Raji (cell line): ENCODE data around the gene GJB1.

Source experiments
- POLR2A ChIP-seq: IDR thresholded peaks from 2 replicates; pipeline ENCODE4 v1.6.1; 2011; ENCODE audit warnings: low read depth, low read length, control low read depth; ENCODE audit not compliant: insufficient read depth

GJB1 gene

DNA sequence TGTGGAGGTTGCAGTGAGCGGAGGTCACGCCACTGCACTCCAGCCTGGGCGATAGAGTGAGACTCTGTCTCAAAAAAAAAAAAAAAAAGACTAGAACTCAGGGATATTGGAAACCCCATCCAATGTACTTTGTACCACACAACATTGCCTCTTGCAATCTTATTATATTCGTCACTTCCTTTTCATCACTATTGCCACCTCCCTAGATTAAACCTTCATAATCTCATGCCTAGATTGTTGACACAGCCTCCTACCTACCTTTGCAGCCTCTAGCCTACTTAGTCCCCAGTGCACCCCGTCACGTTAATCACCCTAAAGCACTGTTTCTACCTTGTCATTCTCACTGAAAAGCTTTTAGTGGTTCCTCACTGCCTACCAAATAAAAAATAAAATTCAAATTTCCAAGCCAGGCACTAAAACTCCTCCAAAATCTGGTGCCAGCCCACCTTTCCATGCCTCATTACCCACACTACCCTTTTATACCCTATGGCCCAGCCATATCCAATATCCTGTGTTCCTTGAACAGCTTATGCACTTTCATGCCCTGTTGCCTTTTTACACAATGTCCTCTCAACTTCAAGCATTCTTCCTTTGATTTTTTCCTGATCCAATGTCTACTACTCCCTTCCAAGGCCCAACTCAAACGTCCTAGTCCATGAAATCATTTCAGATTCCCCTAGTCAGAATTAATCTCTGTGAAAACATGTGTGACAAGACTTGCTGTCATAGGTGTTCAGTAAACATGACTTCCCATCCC, 23.6 kb upstream of the GJB1 start:
- TF ChIP-seq POLR2A, result no peak

DNA sequence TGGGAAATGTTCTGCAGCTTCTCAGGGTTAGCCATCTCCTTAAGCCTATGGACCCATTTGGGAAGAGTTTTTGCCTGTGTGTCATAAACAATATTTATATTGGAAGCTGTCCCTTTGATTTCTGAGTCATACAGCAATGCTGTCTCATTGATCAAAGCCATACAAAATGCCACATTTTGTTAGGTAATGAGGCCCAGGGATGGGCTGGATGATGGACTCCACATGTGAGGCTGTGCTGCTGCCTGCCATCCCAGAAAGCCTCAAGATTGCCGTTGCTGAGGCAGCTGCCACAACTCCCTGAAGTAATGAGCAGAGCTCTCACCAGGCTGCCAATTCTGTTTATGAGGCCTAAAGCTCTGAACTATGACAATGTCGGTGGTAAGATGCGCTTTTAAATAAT, 12.2 kb upstream of the GJB1 start:
- no peak for TF ChIP-seq POLR2A

DNA sequence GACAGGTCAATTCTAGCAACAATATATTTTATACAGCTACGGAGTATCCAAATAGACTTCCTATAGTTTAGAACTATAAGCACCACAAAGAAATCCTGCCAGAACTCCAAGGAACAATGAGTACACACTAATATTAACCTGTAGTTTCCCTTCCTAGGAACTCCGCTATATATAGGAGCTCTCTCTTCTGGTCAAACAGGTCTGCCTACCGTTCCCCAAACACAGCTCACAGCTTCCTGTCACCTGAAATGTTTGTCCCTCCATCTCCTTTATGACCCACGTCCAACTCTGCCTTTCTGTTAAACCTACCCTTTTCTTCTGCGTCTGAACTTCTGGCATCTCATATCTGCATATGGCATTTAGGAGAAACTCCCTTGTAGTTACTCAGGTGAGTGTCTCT, 10.5 kb upstream of the GJB1 start:
- TF ChIP-seq POLR2A, result no peak

DNA sequence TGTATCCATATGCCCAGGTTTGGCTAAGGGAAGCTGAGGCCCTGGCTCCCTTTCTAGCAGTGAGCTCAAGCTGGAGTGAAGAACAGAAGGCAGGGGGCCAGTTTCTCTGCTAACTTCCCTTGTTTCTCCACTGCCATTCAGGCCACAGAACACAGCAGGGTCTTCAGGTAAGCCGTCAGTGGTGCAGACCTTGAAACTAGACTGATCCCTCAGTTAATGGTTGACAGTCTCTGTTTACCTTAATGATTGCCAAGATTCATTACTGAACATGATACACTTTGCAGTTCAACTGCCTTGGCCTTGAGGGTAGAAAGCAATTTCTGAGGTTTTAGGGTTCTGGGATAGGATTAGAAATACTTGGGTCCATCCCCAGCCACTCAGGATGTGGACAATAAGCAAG, 8.9 kb upstream of the GJB1 start:
- no peak for TF ChIP-seq POLR2A

DNA sequence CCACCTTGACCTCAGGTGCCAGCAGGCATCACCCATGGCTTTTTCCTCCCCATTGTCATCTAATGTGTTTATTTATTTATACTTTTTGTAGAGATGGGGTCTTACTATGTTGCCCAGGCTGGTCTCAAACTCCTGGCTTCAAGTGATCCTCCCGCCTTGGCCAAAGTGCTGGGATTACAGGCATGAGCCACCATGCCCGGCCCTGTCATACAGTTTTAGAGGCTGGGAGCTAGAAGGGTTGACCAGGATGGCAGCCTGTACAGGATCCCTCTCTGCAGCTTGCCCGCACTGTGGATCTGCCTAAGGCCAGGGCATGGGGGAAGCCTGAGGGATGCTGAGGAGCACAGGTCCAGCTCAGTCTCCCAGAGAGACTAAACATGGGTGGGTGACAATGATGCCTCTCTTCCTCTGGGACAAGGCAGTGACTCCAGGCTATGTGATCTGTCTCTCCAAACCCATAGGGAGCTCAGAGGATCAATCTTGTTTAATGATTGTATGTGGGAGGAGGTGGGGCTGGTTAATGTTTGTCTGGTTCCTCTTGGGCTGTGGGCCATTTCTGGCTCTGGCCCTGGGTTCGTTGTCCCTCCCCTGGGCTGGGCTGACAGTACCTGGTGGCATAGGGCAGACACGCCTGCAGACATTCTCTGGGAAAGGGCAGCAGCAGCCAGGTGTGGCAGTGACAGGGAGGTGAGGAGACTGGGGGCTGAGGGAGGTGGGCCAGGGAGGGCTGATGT, 8.3 kb upstream of the GJB1 start:
- no peak for TF ChIP-seq POLR2A

DNA sequence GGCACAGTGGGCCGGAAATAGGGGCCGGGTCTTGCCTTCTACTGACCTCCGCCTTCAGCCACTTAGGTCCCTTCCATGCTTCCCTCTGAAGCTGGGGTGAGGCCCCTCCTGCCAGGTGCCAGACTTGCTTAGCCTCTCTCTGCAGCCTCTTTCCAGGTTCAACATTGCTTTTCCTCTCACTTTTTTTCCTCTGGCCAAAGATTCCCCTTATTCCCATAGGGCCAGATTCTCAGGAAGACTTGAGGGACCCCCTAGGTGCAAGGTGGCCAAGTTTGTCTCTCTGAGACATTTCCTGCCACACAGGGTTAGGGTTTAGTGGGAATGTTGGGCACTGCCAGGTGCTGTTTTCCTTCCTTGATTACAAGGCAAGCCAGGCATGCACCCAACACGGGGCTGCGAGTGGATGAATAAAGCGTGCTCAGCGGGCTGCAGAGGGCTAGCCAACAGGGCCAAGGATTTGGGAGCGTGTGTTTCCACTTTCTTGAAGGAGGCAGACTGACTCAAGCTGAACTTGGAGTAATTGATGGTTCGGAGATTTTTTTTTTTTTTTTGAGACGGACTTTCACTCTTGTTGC, 7.6 kb upstream of the GJB1 start:
- no peak for TF ChIP-seq POLR2A

DNA sequence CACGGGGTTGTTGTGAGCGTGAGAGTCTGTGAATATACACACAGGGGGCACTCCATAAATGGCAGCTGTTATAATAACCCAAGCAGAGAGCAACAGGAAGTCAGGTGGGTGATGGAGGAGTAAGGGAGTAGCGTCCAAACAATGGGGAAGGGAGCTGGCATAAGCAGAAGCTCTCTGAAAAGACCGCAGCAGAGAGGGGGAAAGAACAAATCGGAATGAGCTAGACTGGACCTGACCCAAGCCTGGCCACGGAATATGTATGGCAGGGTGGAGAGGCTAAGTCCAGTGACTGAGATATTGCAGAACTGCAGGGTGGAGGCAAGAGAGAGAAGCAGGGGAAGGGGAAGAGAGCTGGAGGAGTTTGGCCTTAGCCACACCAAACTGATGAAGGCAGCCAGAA, 6.5 kb upstream of the GJB1 start:
- no peak for TF ChIP-seq POLR2A

DNA sequence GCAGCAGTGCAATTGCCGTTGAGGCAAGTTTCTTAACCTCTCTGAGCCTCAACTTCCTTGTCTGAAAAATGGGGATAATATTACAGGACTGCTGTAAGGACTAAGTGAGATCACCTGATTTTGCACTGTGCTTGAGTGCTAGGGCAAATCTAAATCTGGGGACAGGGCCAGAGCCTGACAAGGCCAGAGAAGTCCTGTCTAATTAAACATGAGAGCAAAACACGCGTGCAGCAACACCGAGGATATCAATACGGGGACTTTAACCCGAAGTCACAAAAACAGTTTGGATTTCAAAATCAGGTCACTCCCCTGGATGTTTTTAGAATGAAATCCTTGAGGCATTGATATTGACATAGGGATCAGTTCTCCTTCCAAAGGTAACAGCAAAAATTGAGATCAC, 5.7 kb upstream of the GJB1 start:
- TF ChIP-seq POLR2A, result no peak

DNA sequence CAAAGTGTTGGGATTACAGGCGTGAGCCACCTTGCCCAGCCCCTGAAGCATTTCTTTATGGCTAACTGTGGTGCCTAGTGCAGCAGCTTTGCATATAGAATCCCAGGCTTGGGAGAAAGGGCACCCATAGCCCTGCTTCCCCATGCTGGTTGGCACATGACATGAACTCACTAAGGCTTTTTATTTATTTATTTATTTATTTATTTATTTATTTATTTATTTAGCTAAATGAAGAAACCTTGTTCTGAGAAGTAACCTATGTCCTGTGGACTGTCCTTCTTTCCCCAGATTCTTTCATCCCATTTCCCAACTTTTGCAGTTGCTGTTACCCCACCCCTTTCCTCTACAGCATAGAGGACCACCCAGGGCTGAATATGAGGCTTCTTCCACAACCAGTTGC, 1.9 kb upstream of the GJB1 start:
- no peak for TF ChIP-seq POLR2A

DNA sequence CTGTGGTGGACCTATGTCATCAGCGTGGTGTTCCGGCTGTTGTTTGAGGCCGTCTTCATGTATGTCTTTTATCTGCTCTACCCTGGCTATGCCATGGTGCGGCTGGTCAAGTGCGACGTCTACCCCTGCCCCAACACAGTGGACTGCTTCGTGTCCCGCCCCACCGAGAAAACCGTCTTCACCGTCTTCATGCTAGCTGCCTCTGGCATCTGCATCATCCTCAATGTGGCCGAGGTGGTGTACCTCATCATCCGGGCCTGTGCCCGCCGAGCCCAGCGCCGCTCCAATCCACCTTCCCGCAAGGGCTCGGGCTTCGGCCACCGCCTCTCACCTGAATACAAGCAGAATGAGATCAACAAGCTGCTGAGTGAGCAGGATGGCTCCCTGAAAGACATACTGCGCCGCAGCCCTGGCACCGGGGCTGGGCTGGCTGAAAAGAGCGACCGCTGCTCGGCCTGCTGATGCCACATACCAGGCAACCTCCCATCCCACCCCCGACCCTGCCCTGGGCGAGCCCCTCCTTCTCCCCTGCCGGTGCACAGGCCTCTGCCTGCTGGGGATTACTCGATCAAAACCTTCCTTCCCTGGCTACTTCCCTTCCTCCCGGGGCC, 1.2 kb downstream of the GJB1 start:
- TF ChIP-seq POLR2A, result no peak

DNA sequence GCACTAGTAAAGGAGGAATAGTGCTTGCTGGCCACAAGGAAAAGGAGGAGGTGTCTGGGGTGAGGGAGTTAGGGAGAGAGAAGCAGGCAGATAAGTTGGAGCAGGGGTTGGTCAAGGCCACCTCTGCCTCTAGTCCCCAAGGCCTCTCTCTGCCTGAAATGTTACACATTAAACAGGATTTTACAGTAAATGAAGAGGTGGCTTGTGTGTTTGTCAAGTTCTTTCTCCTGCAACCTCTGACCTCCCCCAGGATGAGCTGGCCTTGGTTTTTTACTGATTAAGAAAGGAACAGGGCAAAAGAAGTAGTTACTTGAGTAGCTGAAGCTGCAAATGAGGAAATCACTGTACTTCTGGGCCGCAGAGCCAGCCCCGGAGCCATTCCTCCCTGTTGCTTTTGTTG, 2.0 kb downstream of the GJB1 start:
- no peak for TF ChIP-seq POLR2A

DNA sequence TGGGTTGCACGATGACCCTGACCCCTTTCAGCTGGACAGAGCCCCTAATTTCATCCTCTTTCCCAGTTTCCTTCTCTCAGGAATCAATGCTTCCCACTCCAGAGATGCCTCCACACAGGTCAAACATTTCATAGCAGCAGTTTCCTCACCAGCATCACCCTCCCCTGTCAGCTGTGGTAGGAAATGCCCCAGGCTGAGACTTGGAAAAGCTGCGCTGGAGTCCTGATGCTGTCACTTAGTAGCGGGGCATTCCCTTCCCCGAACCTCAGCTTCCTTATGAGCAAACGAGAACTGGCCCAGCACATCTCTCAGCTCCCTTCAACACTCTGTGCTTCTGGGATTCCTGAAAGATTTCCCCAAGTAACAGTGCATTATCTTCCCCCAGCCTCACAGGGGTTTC, 2.7 kb downstream of the GJB1 start:
- no peak for TF ChIP-seq POLR2A

DNA sequence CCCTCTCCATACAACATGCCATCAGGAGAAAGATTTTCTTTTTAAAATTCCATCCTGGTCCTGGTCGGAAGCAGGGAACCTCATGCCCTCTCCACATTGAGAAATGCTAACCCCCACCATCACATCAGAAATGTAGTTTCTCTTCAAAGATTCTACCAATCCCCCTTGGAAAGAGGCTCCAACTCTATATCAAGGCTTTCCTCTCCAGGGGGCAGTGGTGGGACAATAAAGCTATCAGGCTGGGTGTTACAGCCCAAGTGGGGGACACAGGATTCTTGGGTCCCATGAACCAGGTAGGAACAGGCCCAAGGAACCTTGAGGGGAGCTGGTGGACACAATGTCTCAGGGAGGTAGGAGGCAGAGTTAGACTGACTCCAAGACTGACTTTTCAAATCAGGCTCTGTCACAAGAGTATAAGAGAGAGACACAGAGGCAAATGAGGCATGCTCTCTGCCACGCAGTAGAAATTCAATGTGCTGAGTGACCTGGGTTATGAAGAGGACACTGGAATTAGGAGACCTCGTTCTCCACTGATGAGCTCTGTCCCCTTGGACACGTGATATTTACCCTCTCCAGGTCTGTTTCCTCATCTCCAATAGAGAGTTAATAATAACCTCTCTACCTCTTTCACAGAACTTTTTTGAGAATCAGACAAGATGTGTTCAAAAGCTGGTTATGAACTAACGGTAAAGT, 4.5 kb downstream of the GJB1 start:
- no peak for TF ChIP-seq POLR2A

DNA sequence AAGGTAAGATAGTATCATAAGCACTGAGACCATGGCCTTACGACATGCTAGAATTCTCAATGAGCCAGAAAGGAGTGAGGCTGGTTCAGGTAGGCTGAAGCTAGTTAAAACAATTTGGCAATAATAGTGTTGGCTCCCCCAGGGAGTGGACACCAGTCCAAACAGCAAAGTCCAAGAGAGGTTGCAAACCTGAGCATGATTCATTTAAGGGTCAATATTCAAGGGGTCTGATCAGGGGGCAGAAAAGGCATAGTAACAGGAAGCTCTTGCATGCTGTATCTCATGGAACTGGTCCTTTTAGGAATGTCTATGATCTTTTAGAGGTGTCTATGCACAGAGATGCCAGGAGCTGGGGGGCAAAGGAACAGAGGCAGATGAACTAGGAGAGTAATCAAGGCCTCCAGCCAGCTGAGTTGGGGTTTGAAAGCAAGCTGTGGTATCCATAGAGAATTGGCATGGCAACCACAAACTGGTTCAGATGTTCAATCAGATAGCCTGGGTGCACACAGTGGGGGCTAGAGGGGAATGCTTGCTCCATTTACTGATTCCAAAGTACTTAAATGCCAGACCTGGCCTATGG, 5.1 kb downstream of the GJB1 start:
- no peak for TF ChIP-seq POLR2A

DNA sequence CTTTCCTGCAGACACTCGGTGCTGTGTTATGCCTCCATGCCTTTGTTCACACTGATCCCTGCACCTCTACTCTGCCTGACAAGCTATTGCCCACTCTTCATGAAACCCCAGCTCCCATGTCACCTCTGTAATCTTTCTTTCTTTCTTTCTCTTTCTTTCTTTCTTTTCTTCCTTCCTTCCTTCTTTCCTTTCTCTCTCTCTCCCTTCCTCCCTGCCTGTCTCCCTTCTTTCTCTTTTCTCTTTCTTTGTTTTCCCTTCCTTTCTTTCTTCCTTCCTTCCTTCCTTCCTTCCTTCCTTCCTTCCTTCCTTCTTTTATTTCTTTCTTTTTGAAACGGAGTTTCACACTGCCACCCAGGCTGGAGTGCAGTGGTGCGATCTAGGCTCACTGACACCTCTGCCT, 12.5 kb downstream of the GJB1 start:
- TF ChIP-seq POLR2A, result no peak
